Cardiac fibroblast (primary cell): ENCODE data around the gene CCNI2.

Source experiments
- DNase-seq, 2 donors: peaks; one replicate each; pipeline versions ENCODE4 v3.0.0 to v3.0.0-alpha.2; 2010; ENCODE audit warnings: low read depth in 2 of 2
- H3K4me3 ChIP-seq, 2 donors: replicated peaks in 1 of 2; 1 replicate in 1 of 2; 2 replicates in 1 of 2; pipeline ENCODE4 v1.5.1; 2011; ENCODE audit warnings: low read depth in 2 of 2, low read length in 2 of 2, mild to moderate bottlenecking in 2 of 2, moderate library complexity in 1 of 2
- CTCF ChIP-seq: IDR thresholded peaks from one replicate; pipeline ENCODE4 v1.5.1; 2011; ENCODE audit warnings: low read depth, mild to moderate bottlenecking, low read length, inconsistent platforms

The CCNI2 gene

GRCh38 chr5:132760601-132761317 is 13.5 kb downstream of the CCNI2 start:
- no peak overlapping the region for H3K4me3 ChIP-seq
- DNase-seq, result no peak
- no peak for TF ChIP-seq CTCF

- TF ChIP-seq CTCF, result no peak
Measured at GRCh38 chr5:132761321-132762240, 14.4 kb downstream of the CCNI2 start.

GRCh38 chr5:132762246-132763000 is 15.2 kb downstream of the CCNI2 start:
- H3K4me3 ChIP-seq, result no peak overlapping the region
- no peak for DNase-seq
- no peak for TF ChIP-seq CTCF

More at GRCh38 chr5:132761321-132762240, 14.4 kb downstream of the CCNI2 start:
- H3K4me3 ChIP-seq, result no peak overlapping the region
- DNase-seq, result no peak

GRCh38 chr5:132763181-132764036 is 16.2 kb downstream of the CCNI2 start:
- DNase-seq, result no peak
- no peak overlapping the region for H3K4me3 ChIP-seq
- TF ChIP-seq CTCF, result no peak

GRCh38 chr5:132764051-132764450 is 16.8 kb downstream of the CCNI2 start:
- no peak for TF ChIP-seq CTCF
- DNase-seq, result no peak
- no peak overlapping the region for H3K4me3 ChIP-seq
